ENCODE results near the gene VPS11. TPM values are rescaled to one million over a fixed set of nuclear protein-coding genes. Genes with fewer than 3 reads are reported as not detected.

VPS11 gene
- total and polyA plus RNA-seq, 7 donors: 16.2 to 25.4 (median 20.4) TPM

DNA sequence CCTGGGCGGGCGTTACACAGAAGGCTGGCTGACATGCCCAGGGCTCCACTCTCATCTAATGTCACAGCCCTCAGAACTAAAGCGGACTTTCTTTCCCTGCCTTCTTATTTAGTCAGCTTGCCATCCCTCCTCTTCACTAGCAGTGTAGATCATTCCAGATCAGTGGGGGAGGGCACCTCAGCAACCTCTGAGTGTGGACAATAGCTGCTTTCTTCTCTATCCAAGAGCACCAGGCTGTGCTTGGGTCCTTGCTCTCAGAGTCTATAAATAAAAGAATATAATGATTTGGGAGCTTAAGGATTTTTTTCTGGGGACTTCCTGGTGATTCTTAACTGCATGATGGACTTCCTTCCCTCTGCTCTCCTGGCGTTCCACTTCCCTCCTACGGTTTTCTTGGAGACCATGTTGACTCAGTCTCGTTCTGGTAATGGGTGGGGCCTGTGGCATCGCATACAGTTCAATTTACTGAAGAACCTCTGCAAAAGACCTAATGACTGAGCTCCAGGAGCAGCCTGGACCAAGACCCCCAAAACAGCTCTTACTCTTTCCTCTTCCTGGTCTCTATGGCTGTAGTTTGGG lies 14.2 kb downstream of the VPS11 start:
- WGBS, 3 donors: 69 to 74% (median 73%) methylated on average over 7 of the region's 7 CpGs
- intact Hi-C loops (cut with DNase I): no loop called here
- peaks cover 8% of the 10 kb centered on the region for H3K4me1 ChIP-seq
- no peak for ATAC-seq
- TF ChIP-seq, protein P1, sequence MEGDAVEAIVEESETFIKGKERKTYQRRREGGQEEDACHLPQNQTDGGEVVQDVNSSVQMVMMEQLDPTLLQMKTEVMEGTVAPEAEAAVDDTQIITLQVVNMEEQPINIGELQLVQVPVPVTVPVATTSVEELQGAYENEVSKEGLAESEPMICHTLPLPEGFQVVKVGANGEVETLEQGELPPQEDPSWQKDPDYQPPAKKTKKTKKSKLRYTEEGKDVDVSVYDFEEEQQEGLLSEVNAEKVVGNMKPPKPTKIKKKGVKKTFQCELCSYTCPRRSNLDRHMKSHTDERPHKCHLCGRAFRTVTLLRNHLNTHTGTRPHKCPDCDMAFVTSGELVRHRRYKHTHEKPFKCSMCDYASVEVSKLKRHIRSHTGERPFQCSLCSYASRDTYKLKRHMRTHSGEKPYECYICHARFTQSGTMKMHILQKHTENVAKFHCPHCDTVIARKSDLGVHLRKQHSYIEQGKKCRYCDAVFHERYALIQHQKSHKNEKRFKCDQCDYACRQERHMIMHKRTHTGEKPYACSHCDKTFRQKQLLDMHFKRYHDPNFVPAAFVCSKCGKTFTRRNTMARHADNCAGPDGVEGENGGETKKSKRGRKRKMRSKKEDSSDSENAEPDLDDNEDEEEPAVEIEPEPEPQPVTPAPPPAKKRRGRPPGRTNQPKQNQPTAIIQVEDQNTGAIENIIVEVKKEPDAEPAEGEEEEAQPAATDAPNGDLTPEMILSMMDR (IDR thresholded peaks at IDR 0.05): no peak
- H3K27me3 ChIP-seq (ENCODE audit: insufficient read depth in 3 of 3, low read length in 2 of 3): no peaks in the 10 kb centered on the region
- H3K27ac ChIP-seq: no peak overlapping the region
- peaks cover 8 to 63% of the 10 kb centered on the region in 2 donors for H3K36me3 ChIP-seq (ENCODE audit: insufficient read depth in 1 of 2, low read depth in 1 of 2)
- H3K4me3 ChIP-seq: no peak overlapping the region
- no peak for DNase-seq
- H3K9me3 ChIP-seq: no peaks in the 10 kb centered on the region

GRCh38 chr11:119084663-119085436 lies 17.2 kb downstream of the VPS11 start, which contains the start of gene HMBS:
HMBS (plus strand) TSS chr11:119084881; CDS start chr11:119085034, 153 bp downstream.
- no peaks in the 10 kb centered on the region for H3K9me3 ChIP-seq
- H3K4me1 ChIP-seq: peaks cover 8% of the 10 kb centered on the region
- H3K27me3 ChIP-seq (ENCODE audit: insufficient read depth in 3 of 3, low read length in 2 of 3): no peaks in the 10 kb centered on the region
- 0 to 1% (median 1%) methylated on average over 44 to 45 of the region's 45 CpGs for WGBS, 3 donors
- TF ChIP-seq, protein P1 (IDR thresholded peaks at IDR 0.05): no peak
- peak within 1 kb of the TSS; percentile 79 for H3K4me3 ChIP-seq
- intact Hi-C loops (cut with DNase I): no loop called here
- peak within 1 kb of the TSS; percentile 95 for H3K27ac ChIP-seq
- H3K36me3 ChIP-seq (ENCODE audit: insufficient read depth in 1 of 2, low read depth in 1 of 2): peaks cover 0 to 41% of the 10 kb centered on the region in 2 donors
- peak; percentile 97 to 98 (median 98) for ATAC-seq
- peak; percentile 92 to 96 for DNase-seq

DNA sequence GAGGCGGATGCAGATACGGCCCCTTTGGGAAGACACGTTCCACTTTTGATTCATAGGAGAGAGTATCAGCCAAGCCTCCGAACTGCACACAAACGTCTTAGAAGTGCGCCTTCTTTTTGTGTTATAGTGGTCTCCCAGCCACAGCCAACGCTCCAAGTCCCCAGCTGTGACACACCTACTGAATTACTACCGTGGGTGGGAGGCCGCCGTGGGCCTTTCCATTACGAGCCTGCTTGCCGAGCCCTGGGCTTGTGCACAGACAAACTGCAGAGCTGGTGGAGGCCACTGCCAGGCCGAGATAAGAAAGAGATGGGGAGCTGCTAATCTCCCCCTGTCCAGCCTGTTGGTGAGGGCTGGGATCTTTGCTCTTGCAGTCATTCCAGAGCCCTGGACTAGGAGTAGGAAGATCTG lies 17.8 kb downstream of the VPS11 start:
- intact Hi-C loops (cut with DNase I): no loop called here

DNA sequence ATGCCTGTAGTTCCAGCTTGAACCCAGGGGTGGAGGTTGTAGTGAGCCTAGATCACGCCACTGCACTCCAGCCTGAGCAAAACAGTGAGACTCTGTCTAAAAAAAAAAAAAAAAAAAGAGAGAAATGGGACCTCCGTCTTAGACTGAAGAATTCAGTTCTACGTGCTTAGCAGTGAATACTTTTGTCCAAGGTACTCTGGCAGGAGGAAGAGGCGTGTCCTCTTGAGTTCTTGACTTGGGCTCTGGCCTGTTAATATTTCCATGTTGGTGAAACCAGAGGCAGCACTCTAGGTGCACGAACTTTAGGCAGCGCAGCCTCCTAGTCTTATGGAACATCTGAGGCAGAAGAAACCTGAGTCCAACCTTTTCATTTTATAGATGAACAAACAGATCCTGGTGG lies 19.5 kb downstream of the VPS11 start:
- WGBS, 3 donors: 88 to 96% (median 89%) methylated on average over 6 of the region's 6 CpGs
- intact Hi-C loops (cut with DNase I): no loop called here
- Histone ChIP-seq H3K4me3 (no peak overlapping the region), H3K36me3 (ENCODE audit: insufficient read depth in 1 of 2, low read depth in 1 of 2) (peaks cover 0 to 40% of the 10 kb centered on the region in 2 donors), H3K27ac (no peak overlapping the region), H3K9me3 (no peaks in the 10 kb centered on the region), H3K4me1 (peaks cover 8% of the 10 kb centered on the region), H3K27me3 (ENCODE audit: insufficient read depth in 3 of 3, low read length in 2 of 3) (no peaks in the 10 kb centered on the region)
- DNase-seq: no peak
- TF ChIP-seq, protein P1 (IDR thresholded peaks at IDR 0.05): no peak
- no peak for ATAC-seq

More for the DNA sequence above, 17.8 kb downstream of the VPS11 start:
- Histone ChIP-seq H3K27me3 (ENCODE audit: insufficient read depth in 3 of 3, low read length in 2 of 3) (no peaks in the 10 kb centered on the region), H3K27ac (peak overlapping the region; percentile 95), H3K4me3 (peak overlapping the region; percentile 79), H3K4me1 (peaks cover 8% of the 10 kb centered on the region), H3K9me3 (no peaks in the 10 kb centered on the region), H3K36me3 (ENCODE audit: insufficient read depth in 1 of 2, low read depth in 1 of 2) (peaks cover 0 to 41% of the 10 kb centered on the region in 2 donors)
- no peak for ATAC-seq
- 1 to 2% (median 1%) methylated on average over 13 of the region's 13 CpGs for WGBS, 3 donors
- TF ChIP-seq, protein P1 (IDR thresholded peaks at IDR 0.05): no peak
- no peak for DNase-seq
